ENCODE measurements around the gene CNTNAP2. TPM values are rescaled to one million over a fixed set of nuclear protein-coding genes. Genes with fewer than 3 reads are reported as not detected.

CNTNAP2 gene
- total RNA-seq, 1 donor from 2014 or later, result 2.0 TPM

GRCh38 chr7:146554556-146554955 lies 438.0 kb downstream of the CNTNAP2 start:
- ATAC-seq (no peak), DNase-seq (ENCODE audit: low spot score) (no peak)

- DNase-seq (ENCODE audit: low spot score) (no peak), ATAC-seq (no peak)
Measured at GRCh38 chr7:146557971-146558469, 441.4 kb downstream of the CNTNAP2 start.

GRCh38 chr7:146565872-146566271 lies 449.3 kb downstream of the CNTNAP2 start:
- no peak for DNase-seq (ENCODE audit: low spot score)
- no peak for ATAC-seq

- ATAC-seq, result no peak
Measured at GRCh38 chr7:146575903-146576302, 459.3 kb downstream of the CNTNAP2 start.

GRCh38 chr7:146591976-146592375 lies 475.4 kb downstream of the CNTNAP2 start:
- ATAC-seq, result no peak

More at GRCh38 chr7:146575903-146576302, 459.3 kb downstream of the CNTNAP2 start:
- no peak for DNase-seq (ENCODE audit: low spot score)

GRCh38 chr7:146606628-146607027 lies 490.0 kb downstream of the CNTNAP2 start:
- DNase-seq (ENCODE audit: low spot score) (no peak), ATAC-seq (no peak)

More at GRCh38 chr7:146591976-146592375, 475.4 kb downstream of the CNTNAP2 start:
- no peak for DNase-seq (ENCODE audit: low spot score)

- DNase-seq (ENCODE audit: low spot score) (no peak), ATAC-seq (no peak)
Measured at GRCh38 chr7:146619641-146620040, 503.0 kb downstream of the CNTNAP2 start.

GRCh38 chr7:146626912-146627311 lies 510.3 kb downstream of the CNTNAP2 start:
- DNase-seq (ENCODE audit: low spot score) (no peak), ATAC-seq (no peak)

GRCh38 chr7:146635205-146636032 lies 518.8 kb downstream of the CNTNAP2 start:
- no peak for DNase-seq (ENCODE audit: low spot score)

GRCh38 chr7:146636033-146636356 lies 519.4 kb downstream of the CNTNAP2 start:
- DNase-seq (ENCODE audit: low spot score), result no peak
- no peak for ATAC-seq

More at GRCh38 chr7:146635205-146636032, 518.8 kb downstream of the CNTNAP2 start:
- no peak for ATAC-seq

- no peak for ATAC-seq
- no peak for DNase-seq (ENCODE audit: low spot score)
Measured at GRCh38 chr7:146636581-146636980, 520.0 kb downstream of the CNTNAP2 start.

- DNase-seq (ENCODE audit: low spot score), result no peak
- no peak for ATAC-seq
Measured at GRCh38 chr7:146639291-146639690, 522.7 kb downstream of the CNTNAP2 start.

GRCh38 chr7:146641491-146641890 lies 524.9 kb downstream of the CNTNAP2 start:
- ATAC-seq, result no peak
- DNase-seq (ENCODE audit: low spot score), result no peak

GRCh38 chr7:146645383-146645976 lies 528.9 kb downstream of the CNTNAP2 start:
- ATAC-seq (no peak), DNase-seq (ENCODE audit: low spot score) (no peak)

- no peak for DNase-seq (ENCODE audit: low spot score)
Measured at GRCh38 chr7:146647445-146647844, 530.8 kb downstream of the CNTNAP2 start.

GRCh38 chr7:146652176-146652575 lies 535.6 kb downstream of the CNTNAP2 start:
- ATAC-seq (no peak), DNase-seq (ENCODE audit: low spot score) (no peak)

More at GRCh38 chr7:146647445-146647844, 530.8 kb downstream of the CNTNAP2 start:
- no peak for ATAC-seq

GRCh38 chr7:146654048-146654447 lies 537.4 kb downstream of the CNTNAP2 start:
- ATAC-seq, result no peak
- DNase-seq (ENCODE audit: low spot score), result no peak

- no peak for DNase-seq (ENCODE audit: low spot score)
- no peak for ATAC-seq
Measured at GRCh38 chr7:146655928-146656797, 539.6 kb downstream of the CNTNAP2 start.

GRCh38 chr7:146656988-146657387 lies 540.4 kb downstream of the CNTNAP2 start:
- DNase-seq (ENCODE audit: low spot score) (no peak), ATAC-seq (no peak)

GRCh38 chr7:146658604-146659003 lies 542.0 kb downstream of the CNTNAP2 start:
- no peak for ATAC-seq
- DNase-seq (ENCODE audit: low spot score), result no peak

- DNase-seq (ENCODE audit: low spot score) (no peak), ATAC-seq (no peak)
Measured at GRCh38 chr7:146659732-146660131, 543.1 kb downstream of the CNTNAP2 start.

Data from left lobe of liver (tissue), 2 donors.